H9 (cell line): ENCODE data around the gene SEMA4C. TPM values are rescaled to one million over a fixed set of nuclear protein-coding genes. Genes with fewer than 3 reads are reported as not detected.

ENCODE experiments used
- DNase-seq: peaks from one replicate; pipeline ENCODE4 v3.0.0-alpha.2; 2017
- H2AFZ ChIP-seq: one replicate; pipeline ENCODE4 v1.6.1; 2013; ENCODE audit warnings: mild to moderate bottlenecking, low read length, control low read depth, moderate library complexity
- H2AK5ac ChIP-seq: 2 replicates; pipeline ENCODE4 v1.6.1; 2013; ENCODE audit warnings: low read length, control low read depth, mixed read lengths; ENCODE audit not compliant: insufficient read length
- H2BK120ac ChIP-seq: one replicate; pipeline ENCODE4 v1.6.1; 2013; ENCODE audit warnings: low read depth, mild to moderate bottlenecking, low read length, control low read depth, inconsistent platforms; ENCODE audit not compliant: poor library complexity, severe bottlenecking
- H2BK12ac ChIP-seq: 2 replicates; pipeline ENCODE4 v1.6.1; 2013; ENCODE audit warnings: low read length, control low read depth, mixed read lengths, low read depth; ENCODE audit not compliant: insufficient read length
- H2BK15ac ChIP-seq: 2 replicates; pipeline ENCODE4 v1.6.1; 2013; ENCODE audit warnings: low read depth, low read length, control low read depth
- H2BK20ac ChIP-seq: one replicate; pipeline ENCODE4 v1.6.1; 2013; ENCODE audit warnings: low read depth, mild to moderate bottlenecking, low read length, control low read depth, inconsistent platforms; ENCODE audit not compliant: poor library complexity, severe bottlenecking
- H2BK5ac ChIP-seq: 2 replicates; pipeline ENCODE4 v1.6.1; 2013; ENCODE audit warnings: low read length, control low read depth, mixed read lengths; ENCODE audit not compliant: insufficient read length
- H3K14ac ChIP-seq: 2 replicates; pipeline ENCODE4 v1.6.1; 2013; ENCODE audit warnings: low read length, control low read depth; ENCODE audit not compliant: insufficient read depth
- H3K18ac ChIP-seq: 2 replicates; pipeline ENCODE4 v1.6.1; 2013; ENCODE audit warnings: low read depth, mild to moderate bottlenecking, mixed read lengths, low read length, control low read depth; ENCODE audit not compliant: insufficient read length
- H3K23ac ChIP-seq: 2 replicates; pipeline ENCODE4 v1.6.1; 2013; ENCODE audit warnings: low read length, control low read depth, mixed read lengths, low read depth; ENCODE audit not compliant: insufficient read length
- H3K23me2 ChIP-seq: 2 replicates; pipeline ENCODE4 v1.6.1; 2013; ENCODE audit warnings: low read depth, mild to moderate bottlenecking, mixed read lengths, low read length, control low read depth; ENCODE audit not compliant: insufficient read length, poor library complexity, severe bottlenecking
- H3K27ac ChIP-seq: 2 replicates; pipeline ENCODE4 v1.5.1; 2013; ENCODE audit warnings: low read length, control low read depth, mixed read lengths, low read depth; ENCODE audit not compliant: insufficient read length
- H3K27me3 ChIP-seq: 2 replicates; pipeline ENCODE4 v1.6.1; 2013; ENCODE audit warnings: low read length, control low read depth, inconsistent platforms; ENCODE audit not compliant: insufficient read depth
- H3K4ac ChIP-seq: 2 replicates; pipeline ENCODE4 v1.6.1; 2013; ENCODE audit warnings: low read depth, mild to moderate bottlenecking, control low read depth, inconsistent platforms, low read length, moderate library complexity
- H3K4me1 ChIP-seq: 2 replicates; pipeline ENCODE4 v1.6.1; 2013; ENCODE audit warnings: low read length, control low read depth, inconsistent platforms; ENCODE audit not compliant: insufficient read depth
- H3K4me2 ChIP-seq: 2 replicates; pipeline ENCODE4 v1.6.1; 2013; ENCODE audit warnings: low read length, control low read depth, mixed read lengths; ENCODE audit not compliant: insufficient read length, insufficient read depth
- H3K56ac ChIP-seq: 2 replicates; pipeline ENCODE4 v1.6.1; 2013; ENCODE audit warnings: low read depth, mild to moderate bottlenecking, mixed read lengths, low read length, control low read depth; ENCODE audit not compliant: insufficient read length
- H3K79me1 ChIP-seq: 2 replicates; pipeline ENCODE4 v1.6.1; 2013; ENCODE audit warnings: low read depth, mild to moderate bottlenecking, moderate library complexity, low read length, control low read depth, inconsistent platforms; ENCODE audit not compliant: insufficient read depth, poor library complexity, severe bottlenecking
- H3K79me2 ChIP-seq: 2 replicates; pipeline ENCODE4 v1.6.1; 2013; ENCODE audit warnings: low read length, control low read depth, inconsistent platforms; ENCODE audit not compliant: insufficient read depth
- H3K9ac ChIP-seq: 2 replicates; pipeline ENCODE4 v1.6.1; 2013; ENCODE audit warnings: low read length, control low read depth, mixed read lengths; ENCODE audit not compliant: insufficient read length; ENCODE audit errors: extremely low read depth
- H3K9me3 ChIP-seq: one replicate; pipeline ENCODE4 v1.6.1; 2013; ENCODE audit warnings: low read depth, low read length, inconsistent platforms; ENCODE audit not compliant: control insufficient read depth
- H3T11ph ChIP-seq: one replicate; pipeline ENCODE4 v1.6.1; 2013; ENCODE audit warnings: mild to moderate bottlenecking, low read length, control low read depth, inconsistent platforms
- H4K20me1 ChIP-seq: one replicate; pipeline ENCODE4 v1.6.1; 2013; ENCODE audit not compliant: control insufficient read depth, insufficient read length, insufficient read depth
- H4K5ac ChIP-seq: 2 replicates; pipeline ENCODE4 v1.6.1; 2013; ENCODE audit warnings: low read depth, mild to moderate bottlenecking, mixed read lengths, low read length, control low read depth; ENCODE audit not compliant: insufficient read length
- H4K8ac ChIP-seq: replicated peaks from 2 replicates; pipeline ENCODE4 v1.6.1; 2013; ENCODE audit warnings: low read length, control low read depth, mixed read lengths, low read depth; ENCODE audit not compliant: insufficient read length
- H4K91ac ChIP-seq: 2 replicates; pipeline ENCODE4 v1.6.1; 2013; ENCODE audit warnings: low read depth, mild to moderate bottlenecking, moderate library complexity, mixed read lengths, low read length, control low read depth; ENCODE audit not compliant: insufficient read length
- H3K27ac Mint-ChIP-seq, 3 experiments: 2 replicates in 2 of 3; 3 replicates in 1 of 3; pipeline ENCODE4 v1.8.0; 2020 to 2021; ENCODE audit warnings: mixed read lengths in 3 of 3, mild to moderate bottlenecking in 1 of 3, moderate library complexity in 1 of 3
- H3K27me3 Mint-ChIP-seq: 2 replicates; pipeline ENCODE4 v1.8.0; 2021; ENCODE audit warnings: low read depth, mild to moderate bottlenecking, moderate library complexity, mixed read lengths
- H3K36me3 Mint-ChIP-seq, 3 experiments: 2 replicates in 2 of 3; 3 replicates in 1 of 3; pipeline ENCODE4 v1.8.0; 2020 to 2021; ENCODE audit warnings: low read depth in 3 of 3, mixed read lengths in 3 of 3; ENCODE audit not compliant: insufficient read depth in 1 of 3
- H3K4me1 Mint-ChIP-seq, 2 experiments: 2 replicates each; pipeline ENCODE4 v1.8.0; 2020; ENCODE audit warnings: mixed read lengths in 2 of 2
- H3K4me3 Mint-ChIP-seq, 2 experiments: 2 replicates in 1 of 2; 3 replicates in 1 of 2; pipeline ENCODE4 v1.8.0; 2020 to 2021; ENCODE audit warnings: mild to moderate bottlenecking in 2 of 2, mixed read lengths in 2 of 2, moderate library complexity in 1 of 2
- H3K9me3 Mint-ChIP-seq, 2 experiments: 2 replicates in 1 of 2; 3 replicates in 1 of 2; pipeline ENCODE4 v1.8.0; 2020; ENCODE audit warnings: mild to moderate bottlenecking in 2 of 2, mixed read lengths in 2 of 2, moderate library complexity in 1 of 2
- WGBS: extraction: QIAGEN DNeasy Blood & Tissue Kit; methylation state at CpG from one replicate; pipeline ENCODE4 v1.1.7; 2013; ENCODE audit warnings: missing lambda C conversion rate, low lambda C conversion rate, mixed read lengths; ENCODE audit not compliant: insufficient read length; ENCODE audit errors: extremely low coverage; 5-methylcytosine and 5-hydroxymethylcytosine counted together
- total RNA-seq: library from RNA; stranded (reverse); gene quantifications from 2 replicates; pipeline ENCODE4 v1.2.1, GENCODE V29; 2021
- TF ChIP-seq, protein P1 (sequence below): fragments of 200-600 bp; sonication (generic); conservative IDR thresholded peaks from 3 replicates; pipeline ENCODE4 v1.8.0; 2021; ENCODE audit warnings: antibody characterized with exemption, mild to moderate bottlenecking

The SEMA4C gene
- total RNA-seq, 1 experiment from 2014 or later = 81.6 TPM

DNA sequence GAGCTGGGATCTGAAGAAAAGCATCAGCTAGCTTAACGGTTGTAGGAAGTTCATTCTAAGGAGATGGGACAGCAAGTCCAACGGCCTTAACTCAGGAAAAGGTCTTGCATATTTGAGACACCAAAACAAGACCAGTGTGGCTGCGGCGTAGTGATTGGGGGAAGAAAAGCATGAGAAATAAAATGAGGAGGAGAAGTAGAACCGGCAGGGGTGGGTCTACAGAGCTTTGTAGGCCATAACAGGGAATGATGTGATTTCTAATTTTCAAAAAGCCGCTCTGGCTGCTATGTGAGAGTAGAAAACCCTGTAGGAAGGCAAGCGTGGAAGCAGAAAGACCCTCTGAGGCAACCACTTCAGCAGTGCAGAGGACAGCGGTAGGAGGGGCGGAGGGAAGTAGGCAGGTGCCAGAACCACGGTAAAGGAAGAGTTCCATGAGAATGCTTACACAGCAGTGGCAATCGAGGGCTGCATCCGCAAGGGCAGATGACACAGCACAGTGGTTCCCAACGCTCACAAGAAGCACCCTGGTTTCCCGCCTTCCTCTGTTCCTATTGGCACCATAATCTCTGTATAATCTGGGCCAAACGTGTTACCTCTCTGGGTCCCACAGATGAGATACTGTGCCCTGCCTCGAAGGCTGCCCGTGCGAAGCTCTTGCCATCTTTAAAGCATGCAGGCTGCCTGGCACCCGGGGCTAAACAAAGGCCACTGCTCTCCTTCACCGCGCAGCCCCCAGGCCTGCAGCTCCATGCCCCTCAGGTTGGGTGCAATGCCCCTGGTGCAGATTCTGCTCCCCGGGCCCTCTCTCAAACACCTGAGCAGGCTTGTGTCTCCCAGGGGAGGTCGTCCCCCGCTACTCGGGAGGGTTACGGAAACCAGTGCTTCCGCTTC, 12.9 kb downstream of the SEMA4C start:
- Mint-ChIP-seq H3K9me3 (no peaks in the 10 kb centered on the region), H3K36me3 (peaks cover 18 to 49% (median 40%) of the 10 kb centered on the region in 3 experiments), H3K4me3 (peak overlapping the region; percentile 78 to 89), H3K27ac (peak overlapping the region in 2 of 3 experiments; percentile 2 to 67; a peak in 2 of 7 replicates), H3K27me3 (no peaks in the 10 kb centered on the region; the same call in 1 of the 2 replicates), H3K4me1 (peaks cover 22 to 24% of the 10 kb centered on the region in 2 experiments)
- H4K8ac ChIP-seq = no peak overlapping the region
- no peak overlapping the region for H2BK12ac ChIP-seq
- no peak overlapping the region for H2BK120ac ChIP-seq
- H4K20me1 ChIP-seq = peaks cover 2% of the 10 kb centered on the region
- H3K23ac ChIP-seq = no peak overlapping the region
- H4K5ac ChIP-seq = no peak overlapping the region
- peaks cover 2% of the 10 kb centered on the region; the same call in 1 of the 2 replicates for H3K79me2 ChIP-seq
- H3K9ac ChIP-seq = peak overlapping the region; percentile 3
- H3K4me1 ChIP-seq = no peaks in the 10 kb centered on the region; the same call in 1 of the 2 replicates
- no peak overlapping the region for H3K56ac ChIP-seq
- H3K27ac ChIP-seq = no peak overlapping the region
- no peak overlapping the region for H2BK15ac ChIP-seq
- peak overlapping the region; percentile 55 for H3K4me2 ChIP-seq
- H3K18ac ChIP-seq = no peak overlapping the region
- H3K9me3 ChIP-seq = no peaks in the 10 kb centered on the region
- no peaks in the 10 kb centered on the region for H3K79me1 ChIP-seq
- H3K4ac ChIP-seq = no peak overlapping the region
- DNase-seq = peak; percentile 58
- no peak overlapping the region for H4K91ac ChIP-seq
- no peak overlapping the region for H2BK5ac ChIP-seq
- no peak overlapping the region for H2BK20ac ChIP-seq
- TF ChIP-seq, protein P1, sequence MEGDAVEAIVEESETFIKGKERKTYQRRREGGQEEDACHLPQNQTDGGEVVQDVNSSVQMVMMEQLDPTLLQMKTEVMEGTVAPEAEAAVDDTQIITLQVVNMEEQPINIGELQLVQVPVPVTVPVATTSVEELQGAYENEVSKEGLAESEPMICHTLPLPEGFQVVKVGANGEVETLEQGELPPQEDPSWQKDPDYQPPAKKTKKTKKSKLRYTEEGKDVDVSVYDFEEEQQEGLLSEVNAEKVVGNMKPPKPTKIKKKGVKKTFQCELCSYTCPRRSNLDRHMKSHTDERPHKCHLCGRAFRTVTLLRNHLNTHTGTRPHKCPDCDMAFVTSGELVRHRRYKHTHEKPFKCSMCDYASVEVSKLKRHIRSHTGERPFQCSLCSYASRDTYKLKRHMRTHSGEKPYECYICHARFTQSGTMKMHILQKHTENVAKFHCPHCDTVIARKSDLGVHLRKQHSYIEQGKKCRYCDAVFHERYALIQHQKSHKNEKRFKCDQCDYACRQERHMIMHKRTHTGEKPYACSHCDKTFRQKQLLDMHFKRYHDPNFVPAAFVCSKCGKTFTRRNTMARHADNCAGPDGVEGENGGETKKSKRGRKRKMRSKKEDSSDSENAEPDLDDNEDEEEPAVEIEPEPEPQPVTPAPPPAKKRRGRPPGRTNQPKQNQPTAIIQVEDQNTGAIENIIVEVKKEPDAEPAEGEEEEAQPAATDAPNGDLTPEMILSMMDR = no peak
- H3K14ac ChIP-seq = no peak overlapping the region; the same call in 1 of the 2 replicates
- no peak overlapping the region for H2AK5ac ChIP-seq
- no peak overlapping the region for H2AFZ ChIP-seq
- H3K27me3 ChIP-seq = no peaks in the 10 kb centered on the region
- H3K23me2 ChIP-seq = peaks cover 6% of the 10 kb centered on the region
- no peak overlapping the region for H3T11ph ChIP-seq
- no CpG with 5 or more reads among the region's 27 CpGs for WGBS
